Trophoblast cell (in vitro differentiated cells and primary cell): ENCODE data around the gene OPCML.

Source experiments
- DNase-seq, 2 donors: peaks; one replicate each; pipeline ENCODE4 v3.0.0-alpha.2; 2016
- H2AFZ ChIP-seq: 2 replicates; pipeline ENCODE4 v1.6.1; 2013; ENCODE audit warnings: low read length, moderate library complexity, mild to moderate bottlenecking; ENCODE audit not compliant: insufficient read depth, poor library complexity
- H2AK5ac ChIP-seq: 2 replicates; pipeline ENCODE4 v1.6.1; 2013; ENCODE audit warnings: mild to moderate bottlenecking, low read length
- H2BK120ac ChIP-seq: 2 replicates; pipeline ENCODE4 v1.6.1; 2013; ENCODE audit warnings: low read length, mild to moderate bottlenecking, moderate library complexity; ENCODE audit not compliant: insufficient read depth, poor library complexity
- H2BK12ac ChIP-seq: 2 replicates; pipeline ENCODE4 v1.6.1; 2013; ENCODE audit warnings: mild to moderate bottlenecking, low read length, moderate library complexity
- H2BK5ac ChIP-seq: 2 replicates; pipeline ENCODE4 v1.6.1; 2013; ENCODE audit warnings: low read length, low read depth, moderate library complexity, mild to moderate bottlenecking; ENCODE audit not compliant: poor library complexity
- H3K14ac ChIP-seq: 2 replicates; pipeline ENCODE4 v1.6.1; 2013; ENCODE audit warnings: mild to moderate bottlenecking, low read length
- H3K18ac ChIP-seq: 2 replicates; pipeline ENCODE4 v1.6.1; 2013; ENCODE audit warnings: mild to moderate bottlenecking, low read length
- H3K23ac ChIP-seq: 2 replicates; pipeline ENCODE4 v1.6.1; 2013; ENCODE audit warnings: low read length
- H3K27ac ChIP-seq: 2 replicates; pipeline ENCODE4 v1.5.1; 2013; ENCODE audit warnings: low read depth, mild to moderate bottlenecking, inconsistent platforms, low read length, moderate library complexity
- H3K27me3 ChIP-seq: 2 replicates; pipeline ENCODE4 v1.6.1; 2013; ENCODE audit warnings: inconsistent platforms, mild to moderate bottlenecking, low read length, moderate library complexity; ENCODE audit not compliant: insufficient read depth
- H3K36me3 ChIP-seq, 2 experiments: 1 replicate in 1 of 2; 2 replicates in 1 of 2; pipeline ENCODE4 v1.6.1; 2013; ENCODE audit warnings: low read length in 2 of 2, mild to moderate bottlenecking in 2 of 2, moderate library complexity in 1 of 2; ENCODE audit not compliant: insufficient read depth in 2 of 2, control insufficient read depth in 1 of 2
- H3K4ac ChIP-seq: 2 replicates; pipeline ENCODE4 v1.6.1; 2013; ENCODE audit warnings: low read depth, mild to moderate bottlenecking, low read length, moderate library complexity
- H3K4me1 ChIP-seq, 2 experiments: 1 replicate in 1 of 2; 2 replicates in 1 of 2; pipeline ENCODE4 v1.6.1; 2013; ENCODE audit warnings: low read length in 2 of 2, mild to moderate bottlenecking in 2 of 2, moderate library complexity in 1 of 2; ENCODE audit not compliant: insufficient read depth in 2 of 2, control insufficient read depth in 1 of 2
- H3K4me2 ChIP-seq: 2 replicates; pipeline ENCODE4 v1.6.1; 2013; ENCODE audit warnings: inconsistent platforms, mild to moderate bottlenecking, low read length, moderate library complexity
- H3K4me3 ChIP-seq: 2 replicates; pipeline ENCODE4 v1.5.1; 2013; ENCODE audit warnings: mild to moderate bottlenecking, low read depth, low read length, inconsistent platforms
- H3K79me1 ChIP-seq: one replicate; pipeline ENCODE4 v1.6.1; 2013; ENCODE audit warnings: low read length
- H3K79me2 ChIP-seq: 2 replicates; pipeline ENCODE4 v1.6.1; 2013; ENCODE audit warnings: low read length, mild to moderate bottlenecking; ENCODE audit not compliant: control insufficient read depth, insufficient read depth, poor library complexity
- H3K9ac ChIP-seq: 2 replicates; pipeline ENCODE4 v1.6.1; 2013; ENCODE audit warnings: mild to moderate bottlenecking, low read length
- H3K9me3 ChIP-seq: 2 replicates; pipeline ENCODE4 v1.6.1; 2013; ENCODE audit warnings: low read depth, mild to moderate bottlenecking, control low read depth, inconsistent platforms, low read length; ENCODE audit not compliant: insufficient read depth
- H4K12ac ChIP-seq: 2 replicates; pipeline ENCODE4 v1.6.1; 2013; ENCODE audit warnings: low read depth, mild to moderate bottlenecking, low read length, moderate library complexity
- H4K8ac ChIP-seq: 2 replicates; pipeline ENCODE4 v1.6.1; 2013; ENCODE audit warnings: low read depth, mild to moderate bottlenecking, low read length, moderate library complexity
- H4K91ac ChIP-seq: one replicate; pipeline ENCODE4 v1.6.1; 2013; ENCODE audit warnings: low read depth, mild to moderate bottlenecking, low read length, moderate library complexity
- WGBS: extraction: QIAGEN DNeasy Blood & Tissue Kit; methylation state at CpG from one replicate; pipeline ENCODE4 v1.1.7; 2013; ENCODE audit warnings: missing lambda C conversion rate; ENCODE audit not compliant: insufficient read length, insufficient coverage; ENCODE audit errors: extremely low coverage; 5-methylcytosine and 5-hydroxymethylcytosine counted together

Gene OPCML

DNA sequence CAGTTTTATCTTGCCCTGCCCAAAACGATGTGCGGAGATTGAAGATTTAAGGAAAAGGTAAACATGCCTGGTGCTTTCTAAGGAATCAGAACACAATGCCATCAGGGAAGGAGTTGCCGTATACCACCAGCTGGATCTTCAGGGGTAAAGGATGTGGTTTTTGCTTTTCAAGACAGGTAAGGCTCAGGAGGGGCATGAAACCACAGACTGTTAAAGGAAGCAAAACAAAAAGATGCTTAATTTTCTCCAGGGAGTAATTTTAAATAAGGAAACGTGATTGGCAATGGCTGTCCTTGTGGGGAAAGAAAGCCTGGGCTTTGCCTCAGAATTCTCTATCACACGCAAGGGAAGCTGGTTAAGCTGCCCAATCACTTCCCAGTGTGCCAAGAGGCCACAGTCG is 655.6 kb downstream of the OPCML start:
- H3K9me3 ChIP-seq: no peaks in the 10 kb centered on the region
- no peaks in the 10 kb centered on the region for H3K36me3 ChIP-seq
- H3K27ac ChIP-seq: no peak overlapping the region
- H4K12ac ChIP-seq: no peak overlapping the region
- no peak overlapping the region for H2AK5ac ChIP-seq
- H2BK120ac ChIP-seq: no peak overlapping the region
- H4K8ac ChIP-seq: no peak overlapping the region
- no peaks in the 10 kb centered on the region for H3K79me1 ChIP-seq
- WGBS: no CpG with 5 or more reads among the region's 6 CpGs
- no peak overlapping the region for H3K18ac ChIP-seq
- H3K4me3 ChIP-seq: no peak overlapping the region
- no peak overlapping the region for H3K14ac ChIP-seq
- no peak overlapping the region for H3K9ac ChIP-seq
- no peak overlapping the region for H3K4ac ChIP-seq
- no peak overlapping the region for H2AFZ ChIP-seq
- no peak for DNase-seq
- H3K4me1 ChIP-seq: no peaks in the 10 kb centered on the region
- H3K4me2 ChIP-seq: no peak overlapping the region
- no peak overlapping the region for H4K91ac ChIP-seq
- no peaks in the 10 kb centered on the region for H3K27me3 ChIP-seq
- H2BK5ac ChIP-seq: no peak overlapping the region
- no peaks in the 10 kb centered on the region for H3K79me2 ChIP-seq
- no peak overlapping the region for H2BK12ac ChIP-seq
- no peak overlapping the region for H3K23ac ChIP-seq

DNA sequence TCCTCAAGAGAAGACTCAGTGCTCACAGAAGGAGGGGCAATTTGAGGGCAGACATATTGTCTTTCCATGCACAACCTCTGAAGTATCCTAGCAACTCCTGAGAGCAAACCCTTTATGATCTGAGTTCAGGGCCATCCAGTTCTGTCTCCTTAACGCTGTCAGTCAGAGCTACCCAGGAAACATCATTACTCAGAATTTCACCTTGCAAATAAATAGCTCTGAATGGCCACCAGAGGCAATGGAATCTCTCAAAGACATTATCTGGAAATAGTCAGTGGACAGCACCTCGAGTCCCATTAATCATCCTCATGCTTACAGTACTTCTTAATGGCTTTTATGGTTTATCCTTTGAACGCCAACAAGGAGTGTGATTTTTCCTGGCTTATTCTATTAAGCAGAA is 656.1 kb downstream of the OPCML start:
- H3K14ac ChIP-seq: no peak overlapping the region
- no peak overlapping the region for H4K91ac ChIP-seq
- H2AFZ ChIP-seq: no peak overlapping the region
- H4K8ac ChIP-seq: no peak overlapping the region
- H3K4me1 ChIP-seq: no peaks in the 10 kb centered on the region
- H3K9ac ChIP-seq: no peak overlapping the region
- no peak overlapping the region for H3K4me2 ChIP-seq
- no peak overlapping the region for H4K12ac ChIP-seq
- no peak overlapping the region for H3K4me3 ChIP-seq
- no peaks in the 10 kb centered on the region for H3K9me3 ChIP-seq
- no peak overlapping the region for H3K18ac ChIP-seq
- WGBS: no CpG with 5 or more reads among the region's 3 CpGs
- H3K79me1 ChIP-seq: no peaks in the 10 kb centered on the region
- no peaks in the 10 kb centered on the region for H3K79me2 ChIP-seq
- H2BK120ac ChIP-seq: no peak overlapping the region
- H3K23ac ChIP-seq: no peak overlapping the region
- no peak overlapping the region for H3K27ac ChIP-seq
- H2BK12ac ChIP-seq: no peak overlapping the region
- H2AK5ac ChIP-seq: no peak overlapping the region
- H2BK5ac ChIP-seq: no peak overlapping the region
- H3K36me3 ChIP-seq: no peaks in the 10 kb centered on the region
- no peak for DNase-seq
- no peaks in the 10 kb centered on the region for H3K27me3 ChIP-seq
- H3K4ac ChIP-seq: no peak overlapping the region

DNA sequence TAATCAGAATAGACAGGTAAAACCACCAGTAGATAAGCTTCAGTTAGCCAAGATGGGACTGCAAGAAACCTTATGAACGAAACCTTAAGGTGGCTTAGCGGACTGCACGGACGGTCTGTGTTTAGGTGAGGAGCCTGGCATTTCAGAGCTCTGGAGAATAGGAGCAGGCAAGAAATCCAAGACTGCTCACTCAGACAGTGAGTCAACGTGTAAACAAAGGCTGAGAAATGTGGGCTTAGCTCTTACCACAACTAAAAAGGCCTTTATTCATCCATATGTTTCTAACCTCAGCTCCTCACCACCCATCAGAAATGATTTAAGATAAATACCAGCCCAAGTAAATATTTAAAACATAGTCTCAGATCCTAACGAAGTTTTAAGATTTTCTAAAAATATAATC is 657.7 kb downstream of the OPCML start:
- H3K27me3 ChIP-seq: no peaks in the 10 kb centered on the region
- no peak overlapping the region for H3K23ac ChIP-seq
- H4K12ac ChIP-seq: no peak overlapping the region
- H3K79me1 ChIP-seq: no peaks in the 10 kb centered on the region
- H2BK5ac ChIP-seq: no peak overlapping the region
- H3K4me2 ChIP-seq: no peak overlapping the region
- no peak overlapping the region for H4K8ac ChIP-seq
- no peak overlapping the region for H3K4ac ChIP-seq
- no peaks in the 10 kb centered on the region for H3K79me2 ChIP-seq
- no peaks in the 10 kb centered on the region for H3K9me3 ChIP-seq
- H3K18ac ChIP-seq: no peak overlapping the region
- H3K4me3 ChIP-seq: no peak overlapping the region
- H3K9ac ChIP-seq: no peak overlapping the region
- no peak for DNase-seq
- no peak overlapping the region for H2BK120ac ChIP-seq
- H2AFZ ChIP-seq: no peak overlapping the region
- no peak overlapping the region for H3K14ac ChIP-seq
- H3K27ac ChIP-seq: no peak overlapping the region
- no peak overlapping the region for H2AK5ac ChIP-seq
- H3K4me1 ChIP-seq: no peaks in the 10 kb centered on the region
- H3K36me3 ChIP-seq: no peaks in the 10 kb centered on the region
- no CpG with 5 or more reads among the region's 6 CpGs for WGBS
- no peak overlapping the region for H4K91ac ChIP-seq
- H2BK12ac ChIP-seq: no peak overlapping the region

DNA sequence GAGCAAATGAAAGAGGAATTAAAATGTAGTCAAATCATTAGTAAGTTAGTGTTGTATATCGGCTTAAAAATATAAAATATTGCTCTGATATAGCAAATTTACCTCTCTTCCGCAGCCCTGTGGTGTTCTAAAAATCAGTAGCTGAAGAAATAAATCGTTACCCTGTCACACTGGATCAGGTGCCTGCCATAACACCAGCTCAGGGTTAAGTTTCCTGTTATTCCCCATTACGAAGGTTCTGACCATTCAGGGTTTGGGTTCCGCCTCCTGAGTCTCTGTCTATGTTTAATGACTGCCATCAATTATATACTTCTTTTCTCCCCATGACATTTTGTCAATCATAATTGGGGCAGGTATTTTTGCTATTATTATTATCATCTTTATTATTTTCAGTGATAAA is 658.5 kb downstream of the OPCML start:
- H3K4me3 ChIP-seq: no peak overlapping the region
- no peak overlapping the region for H3K18ac ChIP-seq
- H2BK5ac ChIP-seq: no peak overlapping the region
- H3K79me1 ChIP-seq: no peaks in the 10 kb centered on the region
- H4K91ac ChIP-seq: no peak overlapping the region
- no peak overlapping the region for H2BK12ac ChIP-seq
- H3K9ac ChIP-seq: no peak overlapping the region
- no CpG with 5 or more reads among the region's 5 CpGs for WGBS
- H3K79me2 ChIP-seq: no peaks in the 10 kb centered on the region
- no peak overlapping the region for H4K12ac ChIP-seq
- H3K36me3 ChIP-seq: no peaks in the 10 kb centered on the region
- no peak overlapping the region for H3K4me2 ChIP-seq
- H3K27me3 ChIP-seq: no peaks in the 10 kb centered on the region
- no peak overlapping the region for H3K23ac ChIP-seq
- no peak overlapping the region for H4K8ac ChIP-seq
- no peak for DNase-seq
- H2AK5ac ChIP-seq: no peak overlapping the region
- no peak overlapping the region for H2AFZ ChIP-seq
- H3K4ac ChIP-seq: no peak overlapping the region
- H3K14ac ChIP-seq: no peak overlapping the region
- H3K9me3 ChIP-seq: no peaks in the 10 kb centered on the region
- no peaks in the 10 kb centered on the region for H3K4me1 ChIP-seq
- H3K27ac ChIP-seq: no peak overlapping the region
- H2BK120ac ChIP-seq: no peak overlapping the region
